ENCODE results near the gene SLAIN2.
"Not testable (repeated sequence)": the region's sequence is repeated elsewhere in the genome, so short reads cannot be mapped to it uniquely, and the experiment has no call there.

Gene SLAIN2

DNA sequence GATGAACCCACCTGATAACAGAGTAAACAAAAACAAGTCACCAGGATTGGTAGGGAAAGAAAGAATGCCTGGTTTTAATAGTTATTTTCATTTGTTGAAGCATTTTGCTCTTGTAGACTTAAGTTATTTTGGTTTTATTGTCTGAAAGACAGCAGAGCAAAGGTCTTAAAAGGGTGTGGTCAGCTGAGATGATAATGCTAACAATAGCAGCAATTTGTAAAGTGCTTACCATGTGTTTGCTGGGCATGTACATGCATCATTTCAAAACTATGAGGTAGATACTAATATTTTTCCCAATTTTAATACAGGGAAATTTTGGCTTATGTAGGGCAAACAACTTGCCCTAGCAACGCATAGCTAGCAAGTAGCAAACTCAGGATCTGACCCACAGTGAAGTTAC, 95.0 kb downstream of the SLAIN2 start:
- DNase-seq (ENCODE audit: low read depth in 2 of 2, low spot score in 1 of 2), result no peak

DNA sequence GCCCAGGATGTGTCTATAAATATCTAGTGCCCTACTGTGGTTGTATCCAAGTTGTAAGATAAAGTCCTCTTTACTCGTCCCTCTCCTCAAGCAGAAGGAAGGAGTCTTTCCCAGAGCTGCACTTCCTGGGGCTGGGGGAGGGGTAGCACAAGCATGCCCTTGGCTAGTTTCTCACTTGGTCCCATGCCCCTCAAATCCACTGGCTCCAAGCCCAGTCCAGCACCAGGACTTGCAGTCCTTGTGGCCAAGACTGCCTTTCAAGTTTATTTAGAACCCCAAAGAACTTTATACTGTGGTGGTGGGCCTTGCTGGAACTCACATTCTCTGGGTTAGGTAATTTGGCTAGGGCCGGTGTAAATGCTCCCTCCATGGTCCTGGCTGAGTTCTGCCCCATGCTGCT, 98.7 kb downstream of the SLAIN2 start:
- no peak for DNase-seq (ENCODE audit: low read depth in 2 of 2, low spot score in 1 of 2)

DNA sequence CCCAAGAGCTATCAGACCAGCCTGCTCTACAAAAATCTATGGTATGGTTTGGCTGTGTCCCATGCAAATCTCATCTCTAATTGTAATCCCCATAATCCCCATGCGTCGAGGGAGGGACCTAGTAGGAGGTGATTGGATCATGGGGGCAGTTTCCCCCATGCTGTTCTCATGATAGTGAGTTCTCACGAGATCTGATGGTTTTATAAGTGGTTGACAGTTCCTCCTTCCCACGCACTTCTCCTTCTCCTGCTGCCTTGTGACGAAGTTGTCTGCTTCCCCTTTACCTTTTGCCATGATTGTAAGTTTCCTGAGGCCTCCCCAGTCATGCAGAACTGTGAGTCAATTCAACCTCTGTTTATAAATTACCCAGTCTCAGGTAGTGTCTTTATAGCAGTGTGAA, 99.6 kb downstream of the SLAIN2 start:
- not testable (repeated sequence) for DNase-seq (ENCODE audit: low read depth in 2 of 2, low spot score in 1 of 2)

DNA sequence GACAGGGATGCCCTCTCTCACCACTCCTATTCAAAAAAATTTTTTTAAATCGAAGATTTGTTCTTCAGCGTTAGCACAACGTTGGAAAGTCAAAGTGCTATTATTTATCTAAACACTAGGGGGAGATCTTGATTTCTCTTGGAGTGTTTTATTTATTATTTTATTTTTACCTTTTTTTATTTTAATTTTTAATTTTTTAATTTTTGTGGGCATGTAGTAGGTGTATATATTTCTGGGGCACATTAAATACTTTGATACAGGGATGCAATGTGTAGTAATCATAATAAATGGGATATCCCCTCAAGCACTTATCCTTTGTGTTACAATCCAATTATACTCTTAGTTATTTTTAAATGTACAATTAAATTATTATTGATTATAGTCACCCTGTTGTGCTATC, 104.4 kb downstream of the SLAIN2 start:
- DNase-seq (ENCODE audit: low read depth in 2 of 2, low spot score in 1 of 2), result no peak

DNA sequence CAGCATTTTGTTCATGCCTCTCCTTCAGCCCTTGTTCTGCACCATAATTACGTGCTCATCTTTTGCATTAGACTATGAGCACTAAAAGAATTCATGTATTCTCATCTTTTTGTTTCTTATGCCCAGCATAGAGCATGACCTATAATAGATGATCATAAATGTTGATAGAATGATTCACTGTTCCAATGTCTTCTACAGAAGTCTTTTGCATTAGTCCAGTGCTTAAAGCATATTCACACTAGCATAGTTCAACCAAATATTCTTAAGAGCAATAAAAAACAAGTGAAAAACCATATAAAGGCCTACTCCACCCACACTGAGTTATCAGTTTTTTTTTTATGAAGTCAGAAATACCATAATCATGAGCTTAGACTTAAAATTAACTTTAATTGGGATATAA, 105.3 kb downstream of the SLAIN2 start:
- no peak for DNase-seq (ENCODE audit: low read depth in 2 of 2, low spot score in 1 of 2)

DNA sequence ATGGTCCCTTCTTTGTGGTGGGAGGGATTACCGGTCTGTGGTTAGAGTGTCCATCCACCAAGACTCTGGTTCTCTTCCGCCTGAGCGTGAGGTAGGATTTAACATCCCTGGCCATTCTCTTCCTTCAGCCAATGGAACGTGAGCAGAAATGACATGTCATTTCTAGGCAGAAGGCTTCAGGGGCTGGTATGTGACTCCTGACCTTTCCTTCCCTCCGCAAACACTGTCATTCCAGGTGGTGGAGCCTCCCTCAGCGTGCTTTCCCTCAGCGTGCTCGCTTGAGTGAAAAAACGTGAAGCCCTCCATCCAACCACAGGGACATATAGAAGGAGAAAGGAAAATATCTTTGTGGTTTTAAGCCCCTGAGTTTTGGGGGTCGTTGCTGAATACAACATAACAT, 107.8 kb downstream of the SLAIN2 start:
- no peak for DNase-seq (ENCODE audit: low read depth in 2 of 2, low spot score in 1 of 2)

DNA sequence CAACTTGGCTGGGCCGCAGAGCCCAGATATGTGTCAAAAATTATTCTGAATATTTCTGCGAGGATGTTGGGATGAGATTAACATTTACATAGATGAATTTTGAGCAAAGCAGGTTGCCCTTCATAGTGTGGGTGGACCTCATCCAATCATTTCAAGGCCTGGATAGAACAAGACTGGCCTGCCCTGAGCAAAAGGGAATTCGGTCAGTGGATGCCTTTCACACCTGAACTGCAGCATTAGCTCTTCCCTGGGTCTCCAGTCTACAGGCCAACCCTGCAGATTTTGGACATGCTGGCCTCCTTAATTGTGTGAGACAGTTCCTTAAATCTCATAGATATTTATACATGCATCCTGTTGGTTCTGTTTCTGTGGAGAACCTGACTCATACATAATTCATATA, 109.4 kb downstream of the SLAIN2 start:
- no peak for DNase-seq (ENCODE audit: low read depth in 2 of 2, low spot score in 1 of 2)

DNA sequence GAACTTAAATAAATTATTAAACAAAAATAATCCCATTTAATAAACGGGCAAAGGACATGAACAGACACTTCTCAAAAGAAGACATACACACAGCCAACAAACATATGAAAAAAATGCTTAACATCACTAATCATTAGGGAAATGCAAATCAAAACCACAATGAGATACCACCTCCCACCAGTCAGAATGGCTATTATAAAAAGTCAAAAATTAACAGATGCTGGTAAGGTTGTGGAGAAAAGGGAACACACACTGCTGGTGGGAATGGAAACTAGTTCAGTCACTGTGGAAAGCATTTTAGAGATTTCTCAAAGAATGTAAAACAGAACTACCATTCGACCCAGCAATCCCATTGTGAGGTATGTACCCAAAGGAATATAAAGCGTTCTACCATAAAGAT, 110.3 kb downstream of the SLAIN2 start:
- not testable (repeated sequence) for DNase-seq (ENCODE audit: low read depth in 2 of 2, low spot score in 1 of 2)

DNA sequence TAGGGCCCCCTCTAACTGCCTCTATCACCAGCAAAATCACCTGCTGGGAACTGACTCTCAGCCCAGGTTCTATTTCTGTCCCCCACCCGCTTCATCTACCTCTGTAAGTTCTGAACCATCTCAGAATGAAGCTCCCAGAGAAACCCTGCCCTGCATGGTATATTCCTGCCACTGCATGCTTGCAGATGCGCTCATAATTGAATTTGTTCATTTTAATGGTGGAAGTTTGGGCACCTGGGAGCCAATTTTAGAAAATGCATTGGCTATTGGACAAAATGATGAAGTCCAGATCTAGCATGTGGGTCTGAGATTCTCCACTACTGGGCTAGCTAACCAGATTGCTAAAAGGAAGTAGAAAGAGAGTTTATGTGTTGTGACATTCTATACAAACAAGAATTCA, 113.3 kb downstream of the SLAIN2 start:
- DNase-seq (ENCODE audit: low read depth in 2 of 2, low spot score in 1 of 2), result no peak

DNA sequence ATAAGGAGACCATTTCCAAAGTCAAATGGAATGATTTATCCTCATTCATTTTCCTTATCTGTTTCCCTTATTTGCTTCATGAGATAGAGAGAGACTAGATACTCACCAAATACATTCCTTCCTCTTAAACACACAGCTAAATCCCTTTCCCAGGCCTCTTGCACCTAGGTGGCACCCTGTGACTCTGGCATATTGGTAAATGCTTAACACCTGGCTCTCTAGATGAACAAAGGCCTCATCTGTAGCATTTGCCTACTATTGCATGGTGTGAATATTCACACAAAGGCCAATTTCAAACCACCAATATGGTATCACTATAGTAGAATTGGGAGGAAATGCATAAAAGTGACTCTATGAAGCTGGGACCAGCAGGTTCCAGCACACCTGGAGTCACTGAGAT, 119.7 kb downstream of the SLAIN2 start:
- DNase-seq (ENCODE audit: low read depth in 2 of 2, low spot score in 1 of 2), result no peak

DNA sequence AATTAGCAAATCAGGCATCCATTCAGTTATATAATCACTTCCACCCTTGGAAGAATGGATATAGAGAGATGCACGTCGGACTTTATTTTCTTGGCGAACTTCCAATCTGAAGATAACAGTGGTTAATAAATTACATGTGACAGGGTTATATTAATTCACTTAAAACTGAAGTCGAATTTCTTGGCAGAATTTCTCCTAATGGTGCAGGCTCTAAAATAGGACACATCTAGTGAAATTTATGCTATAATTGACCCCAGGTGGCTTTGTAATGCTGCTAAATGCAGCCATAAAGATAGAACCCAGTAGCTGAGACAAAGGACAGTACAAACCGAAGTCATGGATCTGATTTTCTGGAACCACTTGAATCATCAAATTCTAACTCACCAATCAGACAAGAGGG, 121.0 kb downstream of the SLAIN2 start:
- DNase-seq (ENCODE audit: low read depth in 2 of 2, low spot score in 1 of 2), result no peak

DNA sequence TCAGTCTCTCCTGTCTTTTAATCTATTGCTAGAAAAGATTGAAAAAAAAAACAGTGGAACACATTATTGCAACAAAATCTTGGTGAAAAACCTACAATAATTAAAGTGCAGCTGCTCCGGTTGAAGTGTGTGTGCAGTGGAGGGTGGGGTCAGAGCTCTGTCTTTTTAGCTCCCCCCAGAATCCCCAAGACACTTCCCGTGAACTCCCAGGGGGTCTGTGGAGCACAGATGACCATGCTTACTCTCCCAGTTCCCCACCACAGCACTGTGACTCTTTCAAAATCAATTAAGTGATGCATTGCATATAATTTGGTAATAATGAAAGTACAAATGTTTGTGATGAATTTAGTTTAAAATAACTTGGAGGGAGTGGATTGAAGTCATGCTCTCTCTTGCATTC, 126.1 kb downstream of the SLAIN2 start:
- no peak for DNase-seq (ENCODE audit: low read depth in 2 of 2, low spot score in 1 of 2)

DNA sequence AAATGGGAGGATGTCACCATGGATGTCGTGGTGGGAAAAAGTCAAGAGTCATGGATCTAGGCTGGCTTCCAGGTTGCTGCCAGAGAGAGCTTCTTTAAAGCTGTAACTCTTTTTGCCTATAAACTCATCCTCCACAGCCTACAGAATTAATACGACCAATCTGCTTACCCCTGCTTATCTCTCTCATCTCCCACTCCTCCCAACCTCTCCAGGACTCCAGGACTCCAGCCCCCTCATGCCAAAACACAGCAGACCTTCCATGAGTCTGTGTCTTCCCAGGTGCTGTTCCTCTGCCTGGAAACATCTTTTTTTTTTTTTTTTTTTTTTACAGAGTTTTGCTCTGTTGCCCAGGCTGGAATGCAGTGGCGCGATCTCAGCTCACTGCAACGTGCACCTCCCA, 126.6 kb downstream of the SLAIN2 start:
- no peak for DNase-seq (ENCODE audit: low read depth in 2 of 2, low spot score in 1 of 2)

DNA sequence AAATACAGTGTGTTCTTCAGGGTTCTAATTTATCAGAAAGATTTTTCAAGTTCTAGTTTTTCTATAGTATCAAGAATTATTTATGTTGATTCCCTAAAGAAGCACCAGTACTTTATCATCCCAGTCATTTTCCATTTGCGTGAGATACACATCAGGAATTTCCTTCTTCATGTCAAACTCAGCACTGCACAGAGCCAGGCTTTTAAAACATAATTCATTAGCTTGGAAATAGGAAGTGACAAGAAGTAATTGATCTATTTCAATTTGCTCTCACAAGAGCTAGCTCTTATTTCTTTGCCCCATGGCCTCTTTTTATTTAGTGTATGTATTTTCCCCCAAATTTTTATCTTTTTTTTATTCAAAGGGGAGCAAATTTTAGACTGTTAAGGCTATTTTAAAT, 128.8 kb downstream of the SLAIN2 start:
- DNase-seq (ENCODE audit: low read depth in 2 of 2, low spot score in 1 of 2), result no peak

DNA sequence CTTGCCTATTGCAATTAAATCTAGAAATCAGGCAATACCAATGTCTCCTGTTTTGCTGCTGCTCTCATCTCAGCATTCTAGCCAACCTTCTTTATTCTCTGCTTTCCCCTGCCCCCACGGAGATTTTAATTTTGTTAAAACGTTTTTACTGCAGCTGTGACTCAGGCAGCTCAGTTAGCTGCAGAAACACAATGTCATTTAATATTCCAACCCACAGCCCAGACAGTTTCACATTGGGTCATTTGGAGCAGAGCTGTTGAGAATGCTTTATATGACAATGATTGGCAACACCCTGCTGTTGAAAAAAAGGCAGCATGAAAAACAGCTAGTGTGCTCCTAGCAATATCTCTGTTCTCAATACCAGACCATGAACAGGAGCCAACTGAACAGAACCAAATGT, 129.2 kb downstream of the SLAIN2 start:
- DNase-seq (ENCODE audit: low read depth in 2 of 2, low spot score in 1 of 2), result no peak

DNA sequence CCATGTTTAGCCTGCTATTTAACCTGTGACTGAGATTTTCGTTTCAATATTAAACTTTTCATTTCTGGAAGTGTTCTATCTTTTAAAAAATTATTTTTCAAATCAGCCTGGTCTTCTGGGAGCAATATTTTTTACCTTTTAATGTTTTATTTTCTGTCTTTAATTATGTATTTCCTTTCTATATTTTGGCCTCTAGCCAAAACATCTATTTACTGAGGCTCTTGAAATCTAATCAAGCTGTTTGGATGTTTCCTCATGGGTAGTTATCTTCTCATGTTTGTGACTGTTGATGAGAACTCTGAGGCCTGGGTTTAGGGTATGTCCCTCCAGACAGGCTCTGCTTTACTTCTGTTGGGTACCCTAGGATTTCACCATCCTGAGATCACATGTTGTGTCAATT, 131.5 kb downstream of the SLAIN2 start:
- no peak for DNase-seq (ENCODE audit: low read depth in 2 of 2, low spot score in 1 of 2)

DNA sequence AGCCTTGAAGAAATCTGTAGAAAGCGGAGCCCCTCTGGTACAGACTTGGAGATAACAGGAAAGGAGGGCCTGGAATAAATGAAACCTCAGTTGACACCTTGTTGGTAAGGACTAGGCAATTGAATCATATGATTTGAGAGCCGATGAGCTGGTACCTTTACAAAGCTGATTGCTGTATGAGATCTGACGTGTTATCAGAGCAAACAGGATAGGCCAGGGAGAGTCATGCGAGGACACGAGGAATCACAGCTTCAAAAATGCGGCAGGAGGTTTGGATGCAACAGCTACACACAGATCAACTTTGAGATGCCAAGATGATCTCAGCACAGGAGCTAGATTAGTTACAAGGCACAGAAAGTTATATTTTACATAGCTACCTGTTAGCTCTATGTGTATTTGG, 134.4 kb downstream of the SLAIN2 start:
- no peak for DNase-seq (ENCODE audit: low read depth in 2 of 2, low spot score in 1 of 2)
